Loucy (cell line): ENCODE results near the gene GAGE12J.

Experiments
- EZH2phosphoT487 ChIP-seq: fragments of 200-600 bp; IDR thresholded peaks from 2 replicates; pipeline ENCODE4 v1.6.1; 2018; ENCODE audit warnings: antibody characterized with exemption, mild to moderate bottlenecking, moderate library complexity, borderline replicate concordance
- TF ChIP-seq, protein P1 (sequence below): fragments of 200-600 bp; sonication (generic); conservative IDR thresholded peaks from 2 replicates; pipeline ENCODE4 v1.5.1; 2014; ENCODE audit warnings: mild to moderate bottlenecking, antibody characterized with exemption, low read length

DNA sequence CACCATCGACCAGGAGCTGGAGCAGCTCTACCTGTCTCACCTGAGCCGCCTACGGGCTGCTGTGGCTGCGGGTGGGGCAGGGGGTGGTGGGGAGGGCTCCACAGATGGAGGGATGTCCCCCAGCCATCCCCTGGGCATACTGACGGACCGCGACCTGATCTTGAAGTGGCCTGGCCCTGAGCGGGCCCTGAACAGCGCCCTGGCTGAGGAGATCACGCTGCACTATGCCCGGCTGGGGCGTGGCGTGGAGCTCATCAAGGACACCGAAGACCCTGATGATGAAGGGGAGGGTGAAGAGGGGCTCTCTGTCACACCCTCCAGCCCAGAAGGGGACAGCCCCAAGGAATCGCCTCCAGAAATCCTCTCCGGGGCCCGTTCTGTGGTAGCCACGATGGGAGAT is 35.7 kb upstream of the GAGE12J start:
- TF ChIP-seq, protein P1, sequence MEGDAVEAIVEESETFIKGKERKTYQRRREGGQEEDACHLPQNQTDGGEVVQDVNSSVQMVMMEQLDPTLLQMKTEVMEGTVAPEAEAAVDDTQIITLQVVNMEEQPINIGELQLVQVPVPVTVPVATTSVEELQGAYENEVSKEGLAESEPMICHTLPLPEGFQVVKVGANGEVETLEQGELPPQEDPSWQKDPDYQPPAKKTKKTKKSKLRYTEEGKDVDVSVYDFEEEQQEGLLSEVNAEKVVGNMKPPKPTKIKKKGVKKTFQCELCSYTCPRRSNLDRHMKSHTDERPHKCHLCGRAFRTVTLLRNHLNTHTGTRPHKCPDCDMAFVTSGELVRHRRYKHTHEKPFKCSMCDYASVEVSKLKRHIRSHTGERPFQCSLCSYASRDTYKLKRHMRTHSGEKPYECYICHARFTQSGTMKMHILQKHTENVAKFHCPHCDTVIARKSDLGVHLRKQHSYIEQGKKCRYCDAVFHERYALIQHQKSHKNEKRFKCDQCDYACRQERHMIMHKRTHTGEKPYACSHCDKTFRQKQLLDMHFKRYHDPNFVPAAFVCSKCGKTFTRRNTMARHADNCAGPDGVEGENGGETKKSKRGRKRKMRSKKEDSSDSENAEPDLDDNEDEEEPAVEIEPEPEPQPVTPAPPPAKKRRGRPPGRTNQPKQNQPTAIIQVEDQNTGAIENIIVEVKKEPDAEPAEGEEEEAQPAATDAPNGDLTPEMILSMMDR = no peak
- no peak for TF ChIP-seq EZH2phosphoT487
